ENCODE results near the gene TACC2. TPM values are rescaled to one million over a fixed set of nuclear protein-coding genes. Genes with fewer than 3 reads are reported as not detected.

Gene TACC2
- total and polyA plus RNA-seq, 2 donors (not counting 3 experiments of a cell fraction or from before 2014, with no cell fraction given), result 14.4 to 46.2 TPM

- Histone ChIP-seq H4K20me1 (replicated peaks; ENCODE audit: control insufficient read depth, extremely low read depth, insufficient read depth, low read length) (no peaks in the 10 kb centered on the region), H3K9ac (replicated peaks; ENCODE audit: extremely low read depth, insufficient read depth, low read length) (no peak overlapping the region), H3K79me2 (ENCODE audit: control insufficient read depth, insufficient read depth, low read length) (peaks cover 8% of the 10 kb centered on the region), H3K9me1 (replicated peaks; ENCODE audit: control insufficient read depth, extremely low read depth, insufficient read depth, low read length) (no peaks in the 10 kb centered on the region), H3K27ac (ENCODE audit: insufficient read depth, low read depth, low read length) (no peak overlapping the region), H2AFZ (ENCODE audit: low read depth, low read length) (no peak overlapping the region), H3K36me3 (ENCODE audit: control insufficient read depth in 2 of 2, extremely low read depth in 1 of 2, insufficient read depth in 2 of 2, low read length in 2 of 2) (no peaks in the 10 kb centered on the region), H3K27me3 (ENCODE audit: control insufficient read depth in 2 of 2, insufficient read depth in 2 of 2, low read length in 2 of 2) (no peaks in the 10 kb centered on the region), H3K4me2 (ENCODE audit: insufficient read depth, low read length) (no peak overlapping the region), H3K4me1 (ENCODE audit: control insufficient read depth, extremely low read depth, insufficient read depth, low read length) (no peaks in the 10 kb centered on the region), H3K9me3 (replicated peaks; ENCODE audit: control insufficient read depth, insufficient read depth, low read length) (no peaks in the 10 kb centered on the region), H3K4me3 (replicated peaks in 1 of 3; ENCODE audit: insufficient read depth in 1 of 3, low read depth in 1 of 3, low read length in 3 of 3) (no peak overlapping the region)
- ChIA-PET CTCF (no interaction called here), POLR2A (no interaction called here)
- TF ChIP-seq MYC (IDR thresholded peaks at IDR 0.05; ENCODE audit: low read depth, low read length) (no peak), GATA2 (IDR thresholded peaks at IDR 0.05; ENCODE audit: insufficient read depth, insufficient read length, low read depth, low read length) (no peak), POLR2AphosphoS5 (IDR thresholded peaks at IDR 0.05; ENCODE audit: insufficient read depth, low read depth, low read length) (no peak), POLR2A (IDR thresholded peaks at IDR 0.05; ENCODE audit: low read depth, low read length) (no peak), MAX (IDR thresholded peaks at IDR 0.05; ENCODE audit: insufficient read depth, insufficient read length) (no peak), EZH2 (IDR thresholded peaks at IDR 0.05; ENCODE audit: borderline replicate concordance, low read depth, low read length, severe bottlenecking) (no peak), FOS (IDR thresholded peaks at IDR 0.05; ENCODE audit: borderline replicate concordance, insufficient read depth, low read length) (no peak), JUN (IDR thresholded peaks at IDR 0.05; ENCODE audit: borderline replicate concordance, insufficient read depth, insufficient read length, low read depth) (no peak), CTCF (IDR thresholded peaks at IDR 0.05; ENCODE audit: extremely low read depth in 1 of 2, insufficient read depth in 1 of 2, low read depth in 1 of 2, low read length in 2 of 2) (no peak)
- DNase-seq (ENCODE audit: low read depth, low spot score) (no peak), FAIRE-seq (no peak)
- dilution Hi-C loops (cut with MboI; ENCODE audit: extremely low pct_ligation_motif_present, low sequenced_read_pairs) (no loop called here), intact Hi-C loops (cut with micrococcal nuclease) (no loop called here)
- BruUV-seq (replicated peaks), result no TSS peak
These were observed 201.4 kb downstream of the TACC2 start for GRCh38 chr10:122190176-122190943.
